ENCODE measurements around the gene REEP6. TPM values are rescaled to one million over a fixed set of nuclear protein-coding genes. Genes with fewer than 3 reads are reported as not detected.

REEP6 gene
- total and polyA plus RNA-seq, 4 donors: 2.5 to 7.6 (median 4.9) TPM

DNA sequence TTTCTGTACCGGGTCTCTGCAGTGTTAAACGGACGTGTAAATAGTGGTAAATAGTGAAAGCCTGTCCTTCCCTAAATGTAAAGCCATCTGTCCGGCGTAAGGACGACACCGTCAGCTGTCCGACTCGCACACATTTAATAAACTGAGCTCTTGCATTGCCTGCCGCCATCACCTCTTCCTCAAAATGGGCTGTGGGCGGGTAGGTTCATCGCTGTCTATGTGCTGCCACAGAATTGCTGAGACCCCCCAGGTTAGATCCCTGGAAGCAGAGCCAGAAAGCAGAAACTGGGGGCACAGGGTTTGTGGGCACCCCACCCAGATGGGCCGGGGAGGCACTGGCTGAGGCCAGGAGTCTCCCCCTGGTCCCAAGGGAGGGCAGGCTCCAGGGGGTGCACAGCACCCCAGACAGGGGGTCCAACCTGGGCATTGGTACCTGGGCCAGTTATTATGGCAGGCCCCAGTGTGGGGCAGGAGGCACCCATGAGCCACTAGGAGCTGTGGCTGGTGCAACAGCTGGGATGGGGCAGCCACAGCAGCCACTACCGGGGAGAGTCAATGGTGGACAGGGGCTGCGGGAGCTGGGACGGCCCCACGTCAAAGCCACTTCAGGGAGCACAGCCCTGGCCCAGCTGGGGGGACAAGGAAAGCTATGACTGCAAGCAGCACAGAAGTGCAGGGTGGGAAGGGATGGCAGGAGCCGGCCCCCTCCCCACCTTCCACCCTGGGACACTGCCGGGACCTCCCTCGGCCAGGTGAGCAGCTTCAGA is 17.7 kb upstream of the REEP6 start:
- Histone ChIP-seq H3K4me3 (no peak overlapping the region), H3K9me3 (ENCODE audit: control insufficient read depth in 4 of 4, insufficient read depth in 3 of 4, low read length in 3 of 4) (peaks cover 0 to 8% (median 0%) of the 10 kb centered on the region in 4 donors), H3K36me3 (ENCODE audit: control insufficient read depth in 4 of 4, insufficient read depth in 4 of 4, low read length in 4 of 4) (peaks cover 0 to 19% (median 5%) of the 10 kb centered on the region in 4 donors), H3K9ac (ENCODE audit: insufficient read depth in 1 of 2, low read length in 2 of 2) (no peak overlapping the region), H3K4me1 (ENCODE audit: control insufficient read depth in 5 of 5, insufficient read depth in 5 of 5, low read length in 5 of 5) (peaks cover 0 to 27% (median 11%) of the 10 kb centered on the region in 5 donors), H3K27me3 (ENCODE audit: control insufficient read depth in 3 of 3, insufficient read depth in 3 of 3, low read length in 2 of 3) (peaks cover 0 to 36% (median 28%) of the 10 kb centered on the region in 3 donors), H3K27ac (ENCODE audit: low read depth in 1 of 2, low read length in 1 of 2) (no peak overlapping the region)
- DNase-seq (no peak), ATAC-seq (ENCODE audit: insufficient read depth, low FRiP score) (no peak)
- TF ChIP-seq, protein P1, sequence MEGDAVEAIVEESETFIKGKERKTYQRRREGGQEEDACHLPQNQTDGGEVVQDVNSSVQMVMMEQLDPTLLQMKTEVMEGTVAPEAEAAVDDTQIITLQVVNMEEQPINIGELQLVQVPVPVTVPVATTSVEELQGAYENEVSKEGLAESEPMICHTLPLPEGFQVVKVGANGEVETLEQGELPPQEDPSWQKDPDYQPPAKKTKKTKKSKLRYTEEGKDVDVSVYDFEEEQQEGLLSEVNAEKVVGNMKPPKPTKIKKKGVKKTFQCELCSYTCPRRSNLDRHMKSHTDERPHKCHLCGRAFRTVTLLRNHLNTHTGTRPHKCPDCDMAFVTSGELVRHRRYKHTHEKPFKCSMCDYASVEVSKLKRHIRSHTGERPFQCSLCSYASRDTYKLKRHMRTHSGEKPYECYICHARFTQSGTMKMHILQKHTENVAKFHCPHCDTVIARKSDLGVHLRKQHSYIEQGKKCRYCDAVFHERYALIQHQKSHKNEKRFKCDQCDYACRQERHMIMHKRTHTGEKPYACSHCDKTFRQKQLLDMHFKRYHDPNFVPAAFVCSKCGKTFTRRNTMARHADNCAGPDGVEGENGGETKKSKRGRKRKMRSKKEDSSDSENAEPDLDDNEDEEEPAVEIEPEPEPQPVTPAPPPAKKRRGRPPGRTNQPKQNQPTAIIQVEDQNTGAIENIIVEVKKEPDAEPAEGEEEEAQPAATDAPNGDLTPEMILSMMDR (IDR thresholded peaks at IDR 0.05; ENCODE audit: control extremely low read depth, extremely low read depth): no peak
- WGBS, 2 donors: 69 to 83% methylated on average over 20 of the region's 20 CpGs

DNA sequence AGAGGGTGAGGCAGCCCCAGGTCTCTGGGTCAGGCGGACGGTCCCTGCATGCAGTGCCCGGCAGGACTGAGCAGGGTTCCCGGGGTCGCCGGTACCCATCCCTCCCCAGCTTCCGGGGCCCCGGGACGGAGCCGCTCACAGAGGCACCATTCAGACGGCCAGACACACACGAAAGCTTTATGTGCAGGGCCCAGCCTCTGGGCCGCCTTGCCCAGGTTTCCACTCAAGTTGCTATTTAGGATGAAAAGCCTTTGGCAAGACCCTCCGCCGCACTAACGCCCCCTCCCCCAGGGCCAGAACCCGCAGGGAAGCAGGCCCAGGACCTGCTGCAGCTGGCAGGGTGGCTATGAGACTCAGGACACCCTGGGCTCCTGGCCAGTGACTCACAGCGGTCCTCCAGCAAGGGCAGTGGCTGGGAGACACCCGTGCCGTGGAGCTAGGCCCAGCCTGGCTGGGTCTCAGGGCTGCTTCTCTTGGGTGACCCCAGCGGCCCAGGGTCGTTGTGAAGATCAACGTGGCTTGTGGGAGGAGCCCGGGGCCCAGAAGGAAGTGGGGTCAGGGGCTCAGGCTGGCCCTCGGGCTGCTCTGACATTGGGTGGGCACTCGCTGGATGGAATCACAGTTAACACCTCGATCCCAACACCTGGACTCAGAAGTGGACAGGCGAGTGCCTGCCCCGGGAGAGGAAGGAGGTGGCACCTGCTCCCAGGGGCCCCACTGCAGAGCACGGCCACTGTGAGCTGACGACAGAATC is 16.8 kb upstream of the REEP6 start:
- Histone ChIP-seq H3K4me1 (ENCODE audit: control insufficient read depth in 5 of 5, insufficient read depth in 5 of 5, low read length in 5 of 5) (peaks cover 0 to 27% (median 11%) of the 10 kb centered on the region in 5 donors), H3K4me3 (no peak overlapping the region), H3K36me3 (ENCODE audit: control insufficient read depth in 4 of 4, insufficient read depth in 4 of 4, low read length in 4 of 4) (peaks cover 0 to 19% (median 5%) of the 10 kb centered on the region in 4 donors), H3K9me3 (ENCODE audit: control insufficient read depth in 4 of 4, insufficient read depth in 3 of 4, low read length in 3 of 4) (peaks cover 0 to 6% (median 0%) of the 10 kb centered on the region in 4 donors), H3K27me3 (ENCODE audit: control insufficient read depth in 3 of 3, insufficient read depth in 3 of 3, low read length in 2 of 3) (peaks cover 0 to 33% (median 26%) of the 10 kb centered on the region in 3 donors), H3K9ac (ENCODE audit: insufficient read depth in 1 of 2, low read length in 2 of 2) (no peak overlapping the region), H3K27ac (ENCODE audit: low read depth in 1 of 2, low read length in 1 of 2) (no peak overlapping the region)
- DNase-seq: no peak
- TF ChIP-seq, protein P1 (IDR thresholded peaks at IDR 0.05; ENCODE audit: control extremely low read depth, extremely low read depth): no peak
- ATAC-seq (ENCODE audit: insufficient read depth, low FRiP score): no peak
- WGBS, 2 donors: 83 to 87% methylated on average over 31 of the region's 31 CpGs

DNA sequence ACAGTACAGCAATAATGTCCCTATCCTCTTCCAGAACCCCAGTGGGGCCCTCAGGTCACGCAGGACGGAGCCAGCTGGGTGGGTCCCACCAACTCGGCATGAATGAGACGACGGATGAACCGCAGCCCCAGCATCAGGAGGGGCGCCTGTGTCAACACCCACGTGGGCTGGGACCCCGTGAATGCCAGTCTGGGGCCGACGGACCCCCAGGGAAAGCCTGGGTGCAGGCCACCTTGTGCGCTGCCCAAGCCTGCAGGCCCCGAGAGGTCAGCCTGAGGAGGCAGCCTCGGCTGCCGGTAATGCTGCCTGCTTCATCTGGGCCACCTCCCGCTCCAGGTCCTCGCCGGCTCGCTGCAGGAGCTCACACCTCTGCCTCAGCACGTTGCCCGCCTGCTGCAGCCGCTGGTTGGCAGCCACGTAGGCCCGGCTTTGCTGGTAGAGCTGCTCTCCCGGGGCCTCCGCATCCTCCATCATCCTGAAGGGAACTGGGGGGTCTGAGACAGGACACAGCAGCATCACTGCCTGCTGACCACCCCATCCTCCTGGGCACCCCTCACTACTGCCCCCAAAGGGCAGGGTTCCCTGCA is 16.1 kb upstream of the REEP6 start:
- TF ChIP-seq, protein P1 (IDR thresholded peaks at IDR 0.05; ENCODE audit: control extremely low read depth, extremely low read depth): no peak
- DNase-seq (no peak), ATAC-seq (ENCODE audit: insufficient read depth, low FRiP score) (no peak)
- Histone ChIP-seq H3K9ac (ENCODE audit: insufficient read depth in 1 of 2, low read length in 2 of 2) (no peak overlapping the region), H3K4me3 (no peak overlapping the region), H3K4me1 (ENCODE audit: control insufficient read depth in 5 of 5, insufficient read depth in 5 of 5, low read length in 5 of 5) (peaks cover 0 to 28% (median 11%) of the 10 kb centered on the region in 5 donors), H3K27me3 (ENCODE audit: control insufficient read depth in 3 of 3, insufficient read depth in 3 of 3, low read length in 2 of 3) (peaks cover 0 to 32% (median 26%) of the 10 kb centered on the region in 3 donors), H3K36me3 (ENCODE audit: control insufficient read depth in 4 of 4, insufficient read depth in 4 of 4, low read length in 4 of 4) (peaks cover 0 to 19% (median 5%) of the 10 kb centered on the region in 4 donors), H3K27ac (ENCODE audit: low read depth in 1 of 2, low read length in 1 of 2) (no peak overlapping the region), H3K9me3 (ENCODE audit: control insufficient read depth in 4 of 4, insufficient read depth in 3 of 4, low read length in 3 of 4) (peaks cover 0 to 6% (median 0%) of the 10 kb centered on the region in 4 donors)
- WGBS, 2 donors: 93 to 95% methylated on average over 24 to 26 of the region's 26 CpGs

All from lung (tissue), 12 donors.